WTC11 (cell line): ENCODE results near the gene MICAL3.

Source experiments
- CREB1 ChIP-seq: sonication (generic); formaldehyde crosslinking; IDR thresholded peaks from 2 replicates; pipeline ENCODE4 v1.8.0; 2023; ENCODE audit warnings: mild to moderate bottlenecking, missing genetic modification reagents
- FOXK1 ChIP-seq: sonication (generic); formaldehyde crosslinking; IDR thresholded peaks from 2 replicates; pipeline ENCODE4 v1.8.0; 2022; ENCODE audit warnings: mild to moderate bottlenecking, moderate library complexity, missing genetic modification reagents
- GABPB1 ChIP-seq: sonication (generic); formaldehyde crosslinking; IDR thresholded peaks from 2 replicates; pipeline ENCODE4 v1.8.1; 2023; ENCODE audit warnings: mild to moderate bottlenecking, missing genetic modification reagents
- ZNF121 ChIP-seq: sonication (generic); formaldehyde crosslinking; IDR thresholded peaks from 2 replicates; pipeline ENCODE4 v1.8.0; 2023; ENCODE audit warnings: missing genetic modification reagents
- ZNF138 ChIP-seq: sonication (generic); formaldehyde crosslinking; conservative IDR thresholded peaks from 2 replicates; pipeline ENCODE4 v1.8.1; 2022; ENCODE audit warnings: mild to moderate bottlenecking, moderate library complexity, missing genetic modification reagents
- TF ChIP-seq, protein P1 (sequence below): sonication (generic); formaldehyde crosslinking; conservative IDR thresholded peaks from 2 replicates; pipeline ENCODE4 v1.8.1; 2022; ENCODE audit warnings: mild to moderate bottlenecking, missing genetic modification reagents
- TF ChIP-seq, protein P2 (sequence below): sonication (generic); formaldehyde crosslinking; IDR thresholded peaks from 2 replicates; pipeline ENCODE4 v1.8.1; 2023; ENCODE audit warnings: mild to moderate bottlenecking, missing genetic modification reagents, borderline replicate concordance
- TF ChIP-seq, protein P3 (sequence below): sonication (generic); formaldehyde crosslinking; IDR thresholded peaks from 2 replicates; pipeline ENCODE4 v1.8.1; 2023; ENCODE audit warnings: mild to moderate bottlenecking, missing genetic modification reagents, moderate library complexity
- TF ChIP-seq, protein P4 (sequence below): sonication (generic); formaldehyde crosslinking; IDR thresholded peaks from 2 replicates; pipeline ENCODE4 v1.8.0; 2022; ENCODE audit warnings: mild to moderate bottlenecking, missing genetic modification reagents

DNA sequence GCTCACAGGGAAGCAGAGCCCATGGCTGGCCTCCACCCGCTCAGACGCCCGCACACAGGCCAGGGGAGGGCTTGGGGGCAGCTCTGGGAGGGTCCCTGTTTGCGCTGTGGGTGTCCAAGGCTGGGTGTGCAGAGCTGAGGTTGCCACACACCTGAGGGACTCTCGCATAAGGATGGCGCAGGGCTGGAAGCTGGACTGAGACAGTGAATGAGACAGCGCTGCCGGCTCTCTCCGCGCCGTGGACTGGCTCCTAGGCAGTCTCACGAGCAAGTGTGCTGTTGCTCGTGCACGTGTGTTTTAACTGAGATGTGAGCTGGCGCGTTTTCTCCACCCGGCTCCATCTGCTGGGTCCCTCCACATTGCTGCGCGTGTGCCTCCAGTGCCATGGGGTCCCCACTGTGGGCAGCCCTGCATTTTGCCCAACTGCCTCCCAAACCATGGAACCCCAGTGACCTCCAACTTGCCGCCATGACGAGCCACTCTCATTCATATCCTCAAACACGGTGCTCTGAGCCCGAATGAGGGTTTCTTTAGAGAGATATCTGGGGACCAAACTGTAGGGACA, 245.9 kb downstream of the MICAL3 start:
- TF ChIP-seq, protein P1, sequence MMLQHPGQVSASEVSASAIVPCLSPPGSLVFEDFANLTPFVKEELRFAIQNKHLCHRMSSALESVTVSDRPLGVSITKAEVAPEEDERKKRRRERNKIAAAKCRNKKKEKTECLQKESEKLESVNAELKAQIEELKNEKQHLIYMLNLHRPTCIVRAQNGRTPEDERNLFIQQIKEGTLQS = no peak
- TF ChIP-seq GABPB1 (CRISPR knock-in tag) (no peak), ZNF121 (CRISPR knock-in tag) (no peak), CREB1 (CRISPR knock-in tag) (no peak), FOXK1 (no peak), ZNF138 (CRISPR knock-in tag) (no peak)
- TF ChIP-seq, protein P2, sequence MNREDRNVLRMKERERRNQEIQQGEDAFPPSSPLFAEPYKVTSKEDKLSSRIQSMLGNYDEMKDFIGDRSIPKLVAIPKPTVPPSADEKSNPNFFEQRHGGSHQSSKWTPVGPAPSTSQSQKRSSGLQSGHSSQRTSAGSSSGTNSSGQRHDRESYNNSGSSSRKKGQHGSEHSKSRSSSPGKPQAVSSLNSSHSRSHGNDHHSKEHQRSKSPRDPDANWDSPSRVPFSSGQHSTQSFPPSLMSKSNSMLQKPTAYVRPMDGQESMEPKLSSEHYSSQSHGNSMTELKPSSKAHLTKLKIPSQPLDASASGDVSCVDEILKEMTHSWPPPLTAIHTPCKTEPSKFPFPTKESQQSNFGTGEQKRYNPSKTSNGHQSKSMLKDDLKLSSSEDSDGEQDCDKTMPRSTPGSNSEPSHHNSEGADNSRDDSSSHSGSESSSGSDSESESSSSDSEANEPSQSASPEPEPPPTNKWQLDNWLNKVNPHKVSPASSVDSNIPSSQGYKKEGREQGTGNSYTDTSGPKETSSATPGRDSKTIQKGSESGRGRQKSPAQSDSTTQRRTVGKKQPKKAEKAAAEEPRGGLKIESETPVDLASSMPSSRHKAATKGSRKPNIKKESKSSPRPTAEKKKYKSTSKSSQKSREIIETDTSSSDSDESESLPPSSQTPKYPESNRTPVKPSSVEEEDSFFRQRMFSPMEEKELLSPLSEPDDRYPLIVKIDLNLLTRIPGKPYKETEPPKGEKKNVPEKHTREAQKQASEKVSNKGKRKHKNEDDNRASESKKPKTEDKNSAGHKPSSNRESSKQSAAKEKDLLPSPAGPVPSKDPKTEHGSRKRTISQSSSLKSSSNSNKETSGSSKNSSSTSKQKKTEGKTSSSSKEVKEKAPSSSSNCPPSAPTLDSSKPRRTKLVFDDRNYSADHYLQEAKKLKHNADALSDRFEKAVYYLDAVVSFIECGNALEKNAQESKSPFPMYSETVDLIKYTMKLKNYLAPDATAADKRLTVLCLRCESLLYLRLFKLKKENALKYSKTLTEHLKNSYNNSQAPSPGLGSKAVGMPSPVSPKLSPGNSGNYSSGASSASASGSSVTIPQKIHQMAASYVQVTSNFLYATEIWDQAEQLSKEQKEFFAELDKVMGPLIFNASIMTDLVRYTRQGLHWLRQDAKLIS (CRISPR knock-in tag) = no peak
- TF ChIP-seq, protein P3, sequence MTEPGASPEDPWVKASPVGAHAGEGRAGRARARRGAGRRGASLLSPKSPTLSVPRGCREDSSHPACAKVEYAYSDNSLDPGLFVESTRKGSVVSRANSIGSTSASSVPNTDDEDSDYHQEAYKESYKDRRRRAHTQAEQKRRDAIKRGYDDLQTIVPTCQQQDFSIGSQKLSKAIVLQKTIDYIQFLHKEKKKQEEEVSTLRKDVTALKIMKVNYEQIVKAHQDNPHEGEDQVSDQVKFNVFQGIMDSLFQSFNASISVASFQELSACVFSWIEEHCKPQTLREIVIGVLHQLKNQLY (CRISPR knock-in tag) = no peak
- TF ChIP-seq, protein P4, sequence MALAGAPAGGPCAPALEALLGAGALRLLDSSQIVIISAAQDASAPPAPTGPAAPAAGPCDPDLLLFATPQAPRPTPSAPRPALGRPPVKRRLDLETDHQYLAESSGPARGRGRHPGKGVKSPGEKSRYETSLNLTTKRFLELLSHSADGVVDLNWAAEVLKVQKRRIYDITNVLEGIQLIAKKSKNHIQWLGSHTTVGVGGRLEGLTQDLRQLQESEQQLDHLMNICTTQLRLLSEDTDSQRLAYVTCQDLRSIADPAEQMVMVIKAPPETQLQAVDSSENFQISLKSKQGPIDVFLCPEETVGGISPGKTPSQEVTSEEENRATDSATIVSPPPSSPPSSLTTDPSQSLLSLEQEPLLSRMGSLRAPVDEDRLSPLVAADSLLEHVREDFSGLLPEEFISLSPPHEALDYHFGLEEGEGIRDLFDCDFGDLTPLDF (CRISPR knock-in tag) = no peak
